NCI-H2227 (cell line): ENCODE data around the gene HAS3.
"Not testable (repeated sequence)": the region's sequence is repeated elsewhere in the genome, so short reads cannot be mapped to it uniquely, and the experiment has no call there.

Experiments used
- DNase-seq: peaks from one replicate; lab custom pipeline; 2025; ENCODE audit not compliant: unreplicated experiment; lab: John Stamatoyannopoulos, UW

Gene HAS3

DNA sequence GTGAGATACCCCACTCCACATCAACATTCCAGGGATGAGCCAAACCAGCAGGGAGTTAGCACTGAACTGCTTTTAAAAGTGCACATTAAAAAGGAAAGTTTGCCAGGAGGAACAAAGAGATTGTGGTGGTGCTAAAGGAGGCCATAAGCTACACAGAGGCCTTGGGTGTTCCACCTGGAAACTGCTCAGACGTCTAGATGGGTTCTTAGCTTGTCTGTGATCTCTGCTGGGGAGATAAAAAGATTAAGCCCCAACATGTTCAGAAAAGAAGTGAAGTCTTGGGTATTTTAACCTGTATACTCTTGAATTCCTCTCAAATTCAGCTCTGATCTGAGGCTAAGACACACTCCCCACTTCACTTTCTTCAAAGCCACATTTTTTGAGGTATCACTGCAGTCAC lies 10.4 kb downstream of the HAS3 start:
- no peak for DNase-seq

DNA sequence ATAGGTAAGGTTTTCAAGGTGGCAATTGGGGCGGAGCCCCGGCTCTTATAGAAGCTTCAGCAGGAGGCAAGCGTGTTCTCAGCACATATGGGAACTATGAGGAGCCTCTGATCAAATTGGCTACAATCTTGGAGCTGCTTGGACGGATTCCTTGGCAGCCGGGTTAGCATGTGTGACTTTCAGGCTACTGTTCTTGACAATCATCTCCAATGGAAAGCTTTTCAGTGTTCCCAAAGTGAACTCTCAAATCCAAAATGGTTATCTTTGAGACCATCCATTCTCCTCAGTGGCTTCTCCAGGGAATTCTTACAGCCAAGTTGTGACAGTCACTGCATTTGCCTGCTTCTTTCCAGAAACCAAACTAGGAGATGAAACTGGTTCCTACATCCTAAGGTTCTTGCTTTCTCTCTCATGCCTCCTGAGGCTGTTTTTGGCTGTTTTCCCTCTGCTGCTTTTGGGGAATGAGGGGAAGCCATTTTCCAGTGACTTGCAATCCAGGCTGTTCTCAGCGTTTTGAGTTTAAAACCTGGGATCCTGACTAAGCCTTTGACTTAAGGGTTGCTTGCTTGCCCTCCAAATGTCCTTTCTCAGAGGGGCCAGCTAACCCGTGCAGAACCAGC lies 10.9 kb downstream of the HAS3 start:
- no peak for DNase-seq

DNA sequence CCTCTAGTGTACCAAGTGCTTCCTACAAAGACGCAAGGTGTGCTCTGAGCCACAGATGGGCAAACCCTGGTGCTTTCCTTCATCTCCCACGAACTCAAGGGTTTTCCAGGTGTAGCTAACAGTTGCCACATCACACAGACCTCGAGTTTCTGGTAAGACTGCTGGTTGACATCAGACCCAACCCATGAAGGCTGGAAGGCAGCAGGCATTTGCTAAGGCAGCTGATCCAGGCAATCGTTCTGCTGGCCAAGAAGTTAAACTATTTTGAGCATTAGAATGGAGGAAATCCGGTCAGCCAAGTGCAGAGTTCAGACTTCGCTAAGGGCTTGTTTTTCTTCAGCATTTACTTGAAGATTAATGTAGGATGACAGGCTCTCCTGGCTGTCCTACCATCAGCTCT lies 11.5 kb downstream of the HAS3 start:
- DNase-seq, result no peak

DNA sequence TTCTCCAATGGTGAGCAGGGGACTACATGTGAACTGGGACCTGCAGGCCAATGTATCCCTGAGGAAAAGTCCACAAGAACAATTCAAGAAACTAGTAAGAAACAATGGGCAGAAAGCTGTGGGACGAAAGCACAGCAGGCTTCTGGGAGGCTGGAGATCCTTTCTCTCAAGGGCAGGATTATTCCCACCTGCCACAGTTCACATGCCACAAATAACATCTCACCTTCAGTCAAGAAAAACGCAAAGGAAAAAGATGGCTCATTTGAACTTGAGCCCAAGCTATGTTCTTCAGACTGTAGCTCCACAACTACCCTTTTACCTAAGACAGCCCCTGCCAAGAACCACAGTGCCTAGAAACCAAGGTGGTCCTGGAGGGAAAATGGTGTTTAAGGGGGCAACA lies 13.0 kb downstream of the HAS3 start:
- no peak for DNase-seq

DNA sequence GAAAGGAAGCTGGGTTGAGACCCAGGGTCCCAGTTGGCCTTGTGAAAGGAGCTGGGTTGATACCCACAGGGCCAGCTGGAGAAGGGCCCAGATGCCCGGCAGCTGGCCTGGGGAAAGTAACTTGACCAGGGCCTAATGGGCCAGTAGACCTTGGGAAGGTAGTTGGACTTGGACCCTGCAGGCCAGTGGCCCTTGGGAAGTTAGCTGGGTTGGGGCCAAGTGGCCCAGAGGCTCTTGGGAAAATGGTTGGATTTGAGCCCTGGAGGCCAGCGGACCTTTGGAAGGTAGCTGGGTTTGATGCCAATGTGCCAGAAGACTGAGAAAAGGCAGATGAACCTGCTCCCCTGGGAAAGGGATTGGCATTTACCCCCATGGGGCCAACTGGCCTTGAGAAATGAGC lies 13.5 kb downstream of the HAS3 start:
- no peak for DNase-seq

DNA sequence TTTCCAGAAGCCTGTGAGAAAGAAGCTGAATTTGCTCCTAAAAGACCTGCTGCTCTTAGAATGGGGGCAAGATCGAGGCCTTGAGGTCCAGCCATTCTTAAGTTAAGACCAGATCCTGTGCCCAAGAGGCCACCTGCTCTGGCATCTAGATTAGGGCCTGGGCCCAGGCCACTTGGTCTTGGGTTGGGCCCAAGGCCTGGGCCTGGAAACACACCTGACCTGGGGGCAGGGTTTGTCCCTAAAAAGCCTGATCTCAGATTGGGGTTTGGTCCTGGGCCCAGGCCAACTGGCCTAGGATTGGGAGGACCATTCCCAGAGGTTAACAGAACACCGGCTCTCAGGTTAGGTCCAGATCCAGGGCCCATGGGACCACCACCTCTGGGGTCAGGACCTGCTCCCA lies 14.1 kb downstream of the HAS3 start:
- DNase-seq, result no peak

DNA sequence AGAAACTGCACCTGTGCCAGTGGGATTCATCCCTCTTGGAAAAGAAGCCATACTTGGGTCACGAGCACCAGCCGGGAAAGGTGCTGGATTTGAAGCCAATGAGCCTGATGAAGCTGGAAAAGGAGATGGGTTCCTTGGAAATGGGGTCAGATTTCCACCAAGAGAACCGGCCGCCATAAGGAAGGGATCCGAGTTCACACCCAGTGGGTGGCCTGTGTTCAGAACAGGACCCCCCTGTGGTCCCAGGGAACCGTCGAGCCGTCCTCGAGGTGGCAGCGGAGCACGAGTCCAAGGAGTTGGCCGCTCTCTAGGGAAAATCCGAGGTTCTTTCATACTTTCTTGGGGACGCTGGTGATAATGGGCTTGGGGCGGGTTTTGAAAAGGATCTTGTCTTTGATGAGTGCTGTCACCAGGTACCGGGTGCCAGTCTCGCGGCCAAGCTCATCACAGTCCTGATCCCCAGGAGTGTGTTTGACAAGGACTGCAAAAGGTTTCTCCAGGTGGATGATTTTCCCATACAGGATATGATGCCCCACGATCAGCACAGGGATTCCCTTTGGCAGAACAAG lies 14.7 kb downstream of the HAS3 start:
- DNase-seq, result no peak

DNA sequence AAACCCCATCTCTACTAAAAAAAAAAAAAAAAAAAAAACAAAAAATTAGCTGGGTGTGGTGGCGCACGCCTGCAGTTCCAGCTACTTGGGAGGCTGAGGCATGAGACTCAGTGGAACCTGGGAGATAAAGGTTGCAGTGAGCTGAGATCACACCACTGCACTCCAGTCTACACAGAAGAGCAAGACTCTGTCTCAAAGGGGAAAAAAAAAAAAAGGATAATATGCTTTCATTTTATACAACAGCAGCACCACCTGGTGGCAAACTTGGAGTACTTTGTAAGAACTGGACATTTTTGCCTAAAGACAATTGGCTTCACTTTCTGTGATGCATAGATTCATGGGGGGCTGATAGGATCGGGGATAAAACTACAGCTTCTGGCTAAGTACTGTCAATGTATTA lies 18.5 kb downstream of the HAS3 start:
- DNase-seq, result peak; percentile 78

DNA sequence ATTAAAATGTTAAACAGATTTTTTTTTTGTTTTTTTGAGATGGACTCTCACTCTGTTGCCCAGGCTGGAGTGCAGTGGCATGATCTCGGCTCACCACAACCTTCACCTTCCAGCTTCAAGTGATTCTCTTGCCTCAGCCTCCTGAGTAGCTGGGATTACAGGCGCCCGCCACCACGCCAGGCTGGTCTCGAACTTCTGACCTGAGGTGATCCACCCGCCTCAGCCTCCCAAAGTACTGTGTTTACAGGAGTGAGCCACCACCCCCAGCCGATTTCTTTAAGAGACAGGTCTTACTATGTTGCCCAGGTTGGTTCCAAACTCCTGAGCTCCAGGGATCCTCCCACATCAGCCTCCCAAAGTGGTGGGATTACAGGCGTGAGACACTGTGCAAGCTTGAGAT lies 19.0 kb downstream of the HAS3 start:
- not testable (repeated sequence) for DNase-seq

DNA sequence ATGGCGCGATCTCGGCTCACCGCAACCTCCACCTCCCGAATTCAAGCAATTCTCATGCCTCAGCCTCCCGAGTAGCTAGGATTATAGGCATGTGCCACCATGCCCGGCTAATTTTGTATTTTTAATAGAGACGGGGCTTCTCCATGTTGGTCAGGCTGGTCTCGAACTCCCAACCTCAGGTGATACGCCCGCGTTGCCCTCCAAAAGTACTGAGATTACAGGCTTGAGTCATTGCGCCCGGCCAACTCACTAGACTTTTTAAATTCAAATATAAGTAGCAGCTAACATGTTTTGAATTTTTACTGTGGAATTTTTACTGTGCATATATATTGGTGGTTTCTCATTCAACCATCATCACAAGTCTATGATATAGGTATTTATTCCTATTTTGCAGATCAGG lies 19.5 kb downstream of the HAS3 start:
- DNase-seq, result not testable (repeated sequence)

DNA sequence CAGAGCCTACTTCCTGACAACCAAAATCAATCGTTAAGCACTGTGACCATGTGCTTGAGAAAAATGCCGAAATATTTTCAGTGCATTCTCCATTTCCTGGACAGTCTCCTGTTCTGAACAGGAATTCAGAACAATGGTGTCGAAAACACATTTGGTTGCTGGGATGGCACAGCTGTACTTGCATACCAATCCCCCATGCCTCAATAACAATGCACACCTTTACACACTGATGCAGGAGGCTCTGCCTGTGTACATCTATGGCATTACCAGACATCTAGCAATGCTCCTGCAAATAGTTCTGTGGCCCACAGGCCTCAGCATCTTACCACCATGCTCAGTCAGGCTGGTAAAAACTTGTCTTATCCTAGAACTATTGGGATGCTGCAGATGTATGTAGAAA lies 20.8 kb downstream of the HAS3 start:
- DNase-seq, result no peak

DNA sequence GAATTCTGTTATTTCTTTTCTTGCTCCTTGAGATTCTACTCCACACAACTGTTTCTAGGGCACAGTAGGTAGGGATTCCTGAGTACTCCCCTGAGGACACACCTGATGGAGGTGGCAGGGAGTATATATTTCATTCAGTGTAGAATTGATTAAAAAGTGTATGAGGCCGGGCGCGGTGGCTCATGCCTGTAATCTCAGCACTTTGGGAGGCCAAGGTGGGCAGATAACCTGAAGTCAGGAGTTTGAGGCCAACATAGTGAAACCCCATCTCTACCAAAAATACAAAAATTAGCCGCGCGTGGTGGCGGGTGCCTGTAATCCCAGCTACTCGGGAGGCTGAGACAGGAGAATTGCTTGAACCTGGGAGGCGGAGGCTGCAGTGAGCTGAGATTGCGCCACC lies 21.3 kb downstream of the HAS3 start:
- not testable (repeated sequence) for DNase-seq

DNA sequence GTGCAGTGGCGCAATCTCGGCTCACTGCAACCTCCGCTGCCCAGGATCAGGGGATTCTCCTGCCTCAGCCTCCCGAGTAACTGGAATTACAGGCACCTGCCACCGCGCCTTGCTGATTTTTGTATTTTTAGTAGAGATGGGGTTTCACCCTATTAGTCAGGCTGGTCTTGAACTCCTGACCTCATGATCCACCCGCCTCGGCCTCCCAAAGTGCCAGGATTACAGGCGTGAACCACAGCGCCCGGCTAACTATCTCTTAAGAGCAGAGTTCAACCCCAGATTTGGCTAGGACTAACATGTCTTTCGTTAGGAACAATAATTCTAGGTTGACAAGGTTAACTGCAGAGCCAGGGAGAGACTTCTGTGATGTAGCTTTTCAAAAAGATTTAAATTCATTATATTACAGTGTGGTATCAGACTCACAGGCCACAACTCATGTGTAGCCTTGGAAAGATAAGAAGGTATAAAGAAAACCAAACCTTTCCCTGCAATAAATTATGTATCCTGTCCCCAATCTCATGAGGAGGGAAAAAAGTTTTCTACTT lies 22.6 kb downstream of the HAS3 start:
- no peak for DNase-seq

DNA sequence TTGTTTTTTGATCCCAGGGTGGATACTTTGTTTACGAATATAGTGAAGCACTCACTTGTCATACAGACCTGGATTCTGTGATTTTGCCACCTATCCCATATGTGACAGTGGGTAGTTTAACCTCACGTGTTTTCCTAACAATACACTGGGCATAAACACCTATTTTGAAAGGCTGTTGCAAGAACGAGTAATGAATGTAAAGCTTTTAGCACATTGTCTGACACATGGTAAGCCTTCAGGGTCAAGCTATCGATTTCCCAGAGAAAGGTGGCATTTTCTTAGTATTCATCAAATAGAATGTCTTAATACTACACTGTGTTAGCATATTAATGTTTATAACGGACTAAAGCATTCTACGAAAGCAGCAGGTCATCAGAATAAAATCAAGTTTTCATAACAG lies 25.0 kb downstream of the HAS3 start:
- DNase-seq, result no peak

DNA sequence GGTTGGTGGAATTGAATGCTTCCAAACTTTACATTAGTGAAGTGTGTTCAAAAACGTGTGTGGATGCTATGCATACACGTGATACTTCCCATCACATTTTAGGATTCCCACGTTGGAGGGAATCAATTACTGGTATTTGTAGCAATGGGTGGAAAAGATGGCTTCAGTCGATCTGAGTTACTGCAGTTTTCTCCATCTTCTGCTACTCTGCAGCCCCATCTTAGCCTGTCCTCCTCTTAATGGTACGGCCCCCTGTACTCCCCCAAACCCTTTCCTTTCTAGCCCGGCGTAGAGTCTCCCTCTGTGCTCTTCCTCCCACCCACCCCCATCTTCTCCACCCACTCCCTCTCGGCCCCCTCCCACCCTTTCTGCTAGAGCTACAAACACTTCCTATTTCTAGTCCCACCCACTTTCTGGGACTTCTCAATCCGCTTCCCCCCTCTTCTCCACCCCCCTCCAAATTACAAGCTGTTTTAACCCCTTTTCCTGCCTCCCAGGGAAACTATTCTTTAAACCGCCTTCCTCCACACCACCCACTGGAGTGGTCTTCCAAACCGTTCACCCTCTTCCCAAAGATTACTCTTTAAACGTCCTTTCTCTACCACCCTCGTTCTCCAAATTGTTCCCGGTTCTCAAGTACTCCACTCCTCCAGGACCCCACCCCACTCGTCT lies 25.9 kb downstream of the HAS3 start:
- DNase-seq, result peak; percentile 54

DNA sequence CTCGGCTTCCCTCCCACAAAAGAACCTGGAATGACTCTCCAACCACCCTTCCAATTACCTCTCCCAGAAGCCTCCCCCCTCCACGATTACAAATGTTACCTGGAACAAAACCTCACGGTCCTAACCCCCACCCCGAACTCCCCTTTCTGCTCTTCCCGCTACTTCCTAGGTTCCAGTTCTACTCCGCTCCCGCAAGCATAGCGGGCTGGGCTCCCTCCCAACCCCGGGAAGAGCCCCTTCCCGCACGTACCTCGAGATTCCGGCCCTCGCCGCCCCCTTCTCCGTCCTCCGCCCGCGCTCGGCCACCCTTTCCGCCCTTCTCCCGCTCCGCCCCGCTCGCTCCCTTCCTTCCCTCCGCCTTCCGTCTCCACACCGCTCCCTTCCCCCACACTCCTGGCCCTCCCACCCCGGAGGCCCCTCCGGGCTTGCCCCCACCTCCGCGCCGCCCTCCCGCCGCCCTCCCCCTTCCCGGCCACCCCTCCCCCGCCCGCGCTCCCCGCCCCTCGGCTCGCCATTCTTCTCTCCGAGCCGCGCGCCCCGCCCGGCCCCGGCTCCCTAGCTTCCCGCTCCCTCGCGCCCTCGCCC lies 26.5 kb downstream of the HAS3 start:
- DNase-seq, result peak; percentile 86

DNA sequence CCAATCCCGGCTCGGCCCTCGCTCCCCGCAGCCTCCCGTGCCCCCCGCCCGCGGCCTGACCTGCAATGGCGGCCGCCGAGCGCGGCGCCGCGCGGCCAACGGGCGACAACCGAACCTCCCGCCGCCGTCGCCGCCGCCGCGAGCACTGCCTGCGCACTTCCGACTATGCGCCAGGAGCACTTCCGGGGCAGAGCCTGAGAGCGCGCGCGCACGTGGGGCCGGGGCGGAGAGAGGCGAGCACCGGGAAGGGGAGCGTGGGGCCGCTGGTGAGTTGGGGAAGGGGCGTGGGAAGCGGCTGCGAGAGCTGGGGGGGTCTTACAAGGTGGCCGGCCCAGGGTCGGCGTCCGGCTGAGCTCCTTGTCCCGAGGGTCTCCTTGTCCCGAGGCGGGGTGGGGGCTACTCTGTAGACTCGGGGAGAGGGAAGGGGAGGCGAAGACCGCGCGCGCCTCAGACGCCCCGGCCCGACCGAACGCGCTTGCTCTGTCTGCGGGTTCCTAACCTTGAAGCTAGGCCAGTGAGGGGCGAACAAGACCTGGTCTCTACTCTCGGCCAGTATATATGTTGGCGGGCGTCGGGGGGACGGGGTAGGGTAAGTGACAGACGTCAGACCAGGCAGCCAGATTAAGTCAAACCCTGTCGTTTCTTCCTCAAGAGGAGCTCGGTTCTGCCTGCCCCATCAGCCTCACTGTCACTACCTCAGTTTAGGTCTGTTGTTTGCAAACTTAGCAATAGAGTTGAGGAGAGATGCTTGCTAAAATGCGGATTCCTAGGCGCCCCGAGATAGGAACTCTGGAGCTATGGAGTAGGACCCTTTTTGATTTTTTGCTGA lies 27.2 kb downstream of the HAS3 start, which contains the start of the genes CHTF8 and UTP4:
Gene CHTF8, minus strand, starts transcription at position 165 of the 829 bp plus-strand sequence. CDS start 11,130 bp downstream, outside the sequence.
Gene UTP4, plus strand, starts transcription at position 226 of the 829 bp plus-strand sequence. CDS start 811 bp downstream, outside the sequence.
- peak; percentile 86 for DNase-seq

DNA sequence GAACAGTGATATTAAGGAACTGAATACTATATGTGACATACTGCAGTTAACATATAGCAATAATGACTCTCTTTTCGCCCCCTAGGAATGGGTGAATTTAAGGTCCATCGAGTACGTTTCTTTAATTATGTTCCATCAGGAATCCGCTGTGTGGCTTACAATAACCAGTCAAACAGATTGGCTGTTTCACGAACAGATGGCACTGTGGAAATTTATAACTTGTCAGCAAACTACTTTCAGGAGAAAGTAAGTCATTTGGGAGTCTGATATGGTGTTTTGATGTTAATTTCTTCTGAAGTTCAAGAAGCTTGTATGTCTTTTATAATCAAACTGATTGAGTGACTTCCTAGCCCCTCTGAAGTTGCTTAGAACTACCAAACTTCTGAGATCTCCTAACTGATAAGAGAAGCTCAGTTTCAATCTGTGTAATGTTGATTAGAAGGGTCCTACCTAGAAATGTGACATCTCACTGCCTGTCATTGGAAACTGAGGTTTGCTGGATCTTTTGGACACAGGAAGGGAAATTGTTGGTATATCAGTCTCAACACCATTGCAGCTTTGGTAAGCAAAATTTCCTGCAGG lies 28.0 kb downstream of the HAS3 start:
- no peak for DNase-seq

DNA sequence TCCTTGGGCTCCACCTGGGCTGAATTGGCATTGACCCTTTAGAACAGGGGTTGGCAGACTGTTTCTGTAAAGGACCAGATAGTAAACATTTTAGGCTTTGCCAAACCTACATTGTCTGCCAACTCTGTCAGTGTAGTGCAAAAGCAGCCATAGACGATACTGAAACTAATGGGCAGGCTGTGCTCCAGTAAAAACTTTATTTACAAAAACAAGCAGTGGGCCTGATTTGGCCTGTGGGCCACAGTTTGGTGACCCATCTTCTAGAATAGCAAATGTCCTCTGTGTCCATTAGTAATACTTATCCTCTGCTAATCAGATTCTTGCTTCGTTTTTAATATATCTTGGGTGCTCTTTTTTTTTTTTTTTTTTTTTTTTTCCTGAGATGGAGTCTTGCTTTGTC lies 33.2 kb downstream of the HAS3 start:
- DNase-seq, result no peak

DNA sequence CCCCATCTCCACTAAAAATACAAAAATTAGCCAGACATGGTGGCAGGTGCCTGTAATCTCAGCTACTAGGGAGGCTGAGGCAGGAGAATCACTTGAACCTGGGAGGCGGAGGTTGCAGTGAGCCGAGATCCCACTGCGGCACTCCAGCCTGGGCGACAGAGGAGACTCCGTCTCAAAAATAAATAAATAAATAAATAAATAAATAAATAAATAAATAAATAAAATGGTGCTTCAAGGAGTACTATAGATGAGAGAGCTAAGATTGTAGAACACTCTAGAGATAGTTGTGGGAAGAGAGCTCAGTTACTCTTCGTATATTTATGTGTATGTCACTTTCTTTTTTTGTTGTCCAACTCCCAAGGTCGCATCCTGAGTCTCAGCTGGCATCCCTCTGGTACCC lies 34.0 kb downstream of the HAS3 start:
- not testable (repeated sequence) for DNase-seq

DNA sequence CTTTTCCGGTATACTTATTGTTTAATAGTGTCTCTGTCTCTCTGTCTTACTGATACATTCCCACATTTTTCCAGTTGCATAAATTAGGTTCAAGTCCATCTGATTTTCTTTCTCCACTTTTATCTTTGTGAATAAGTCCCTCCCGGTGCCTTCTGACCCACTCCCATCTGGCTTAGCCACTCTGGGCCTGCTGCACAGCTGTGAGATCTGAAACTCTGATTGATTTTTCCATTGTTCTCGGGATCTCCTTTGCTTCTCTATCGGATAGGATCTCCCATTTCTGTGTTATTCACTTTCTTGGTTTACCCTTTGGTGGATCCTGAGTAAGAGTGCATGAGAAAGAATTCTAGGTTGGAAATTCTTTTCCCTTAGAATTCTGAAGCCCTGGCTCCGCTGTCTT lies 35.6 kb downstream of the HAS3 start:
- DNase-seq, result no peak
